Trophoblast cell (in vitro differentiated cells and primary cell): ENCODE data around the gene NFYA.
A peak's percentile ranks its signal among the peaks of the same experiment; 100 is the strongest.

Experiments
- DNase-seq, 2 donors: peaks; one replicate each; pipeline ENCODE4 v3.0.0-alpha.2; 2016
- H2AFZ ChIP-seq: 2 replicates; pipeline ENCODE4 v1.6.1; 2013; ENCODE audit warnings: low read length, moderate library complexity, mild to moderate bottlenecking; ENCODE audit not compliant: insufficient read depth, poor library complexity
- H2AK5ac ChIP-seq: 2 replicates; pipeline ENCODE4 v1.6.1; 2013; ENCODE audit warnings: mild to moderate bottlenecking, low read length
- H2BK120ac ChIP-seq: 2 replicates; pipeline ENCODE4 v1.6.1; 2013; ENCODE audit warnings: low read length, mild to moderate bottlenecking, moderate library complexity; ENCODE audit not compliant: insufficient read depth, poor library complexity
- H2BK12ac ChIP-seq: 2 replicates; pipeline ENCODE4 v1.6.1; 2013; ENCODE audit warnings: mild to moderate bottlenecking, low read length, moderate library complexity
- H2BK5ac ChIP-seq: 2 replicates; pipeline ENCODE4 v1.6.1; 2013; ENCODE audit warnings: low read length, low read depth, moderate library complexity, mild to moderate bottlenecking; ENCODE audit not compliant: poor library complexity
- H3K14ac ChIP-seq: 2 replicates; pipeline ENCODE4 v1.6.1; 2013; ENCODE audit warnings: mild to moderate bottlenecking, low read length
- H3K18ac ChIP-seq: 2 replicates; pipeline ENCODE4 v1.6.1; 2013; ENCODE audit warnings: mild to moderate bottlenecking, low read length
- H3K23ac ChIP-seq: 2 replicates; pipeline ENCODE4 v1.6.1; 2013; ENCODE audit warnings: low read length
- H3K27ac ChIP-seq: 2 replicates; pipeline ENCODE4 v1.5.1; 2013; ENCODE audit warnings: low read depth, mild to moderate bottlenecking, inconsistent platforms, low read length, moderate library complexity
- H3K27me3 ChIP-seq: 2 replicates; pipeline ENCODE4 v1.6.1; 2013; ENCODE audit warnings: inconsistent platforms, mild to moderate bottlenecking, low read length, moderate library complexity; ENCODE audit not compliant: insufficient read depth
- H3K36me3 ChIP-seq, 2 experiments: 1 replicate in 1 of 2; 2 replicates in 1 of 2; pipeline ENCODE4 v1.6.1; 2013; ENCODE audit warnings: low read length in 2 of 2, mild to moderate bottlenecking in 2 of 2, moderate library complexity in 1 of 2; ENCODE audit not compliant: insufficient read depth in 2 of 2, control insufficient read depth in 1 of 2
- H3K4ac ChIP-seq: 2 replicates; pipeline ENCODE4 v1.6.1; 2013; ENCODE audit warnings: low read depth, mild to moderate bottlenecking, low read length, moderate library complexity
- H3K4me1 ChIP-seq, 2 experiments: 1 replicate in 1 of 2; 2 replicates in 1 of 2; pipeline ENCODE4 v1.6.1; 2013; ENCODE audit warnings: low read length in 2 of 2, mild to moderate bottlenecking in 2 of 2, moderate library complexity in 1 of 2; ENCODE audit not compliant: insufficient read depth in 2 of 2, control insufficient read depth in 1 of 2
- H3K4me2 ChIP-seq: 2 replicates; pipeline ENCODE4 v1.6.1; 2013; ENCODE audit warnings: inconsistent platforms, mild to moderate bottlenecking, low read length, moderate library complexity
- H3K4me3 ChIP-seq: 2 replicates; pipeline ENCODE4 v1.5.1; 2013; ENCODE audit warnings: mild to moderate bottlenecking, low read depth, low read length, inconsistent platforms
- H3K79me1 ChIP-seq: one replicate; pipeline ENCODE4 v1.6.1; 2013; ENCODE audit warnings: low read length
- H3K79me2 ChIP-seq: 2 replicates; pipeline ENCODE4 v1.6.1; 2013; ENCODE audit warnings: low read length, mild to moderate bottlenecking; ENCODE audit not compliant: control insufficient read depth, insufficient read depth, poor library complexity
- H3K9ac ChIP-seq: 2 replicates; pipeline ENCODE4 v1.6.1; 2013; ENCODE audit warnings: mild to moderate bottlenecking, low read length
- H3K9me3 ChIP-seq: 2 replicates; pipeline ENCODE4 v1.6.1; 2013; ENCODE audit warnings: low read depth, mild to moderate bottlenecking, control low read depth, inconsistent platforms, low read length; ENCODE audit not compliant: insufficient read depth
- H4K12ac ChIP-seq: 2 replicates; pipeline ENCODE4 v1.6.1; 2013; ENCODE audit warnings: low read depth, mild to moderate bottlenecking, low read length, moderate library complexity
- H4K8ac ChIP-seq: 2 replicates; pipeline ENCODE4 v1.6.1; 2013; ENCODE audit warnings: low read depth, mild to moderate bottlenecking, low read length, moderate library complexity
- H4K91ac ChIP-seq: one replicate; pipeline ENCODE4 v1.6.1; 2013; ENCODE audit warnings: low read depth, mild to moderate bottlenecking, low read length, moderate library complexity
- WGBS: extraction: QIAGEN DNeasy Blood & Tissue Kit; methylation state at CpG from one replicate; pipeline ENCODE4 v1.1.7; 2013; ENCODE audit warnings: missing lambda C conversion rate; ENCODE audit not compliant: insufficient read length, insufficient coverage; ENCODE audit errors: extremely low coverage; 5-methylcytosine and 5-hydroxymethylcytosine counted together

Gene NFYA

GRCh38 chr6:41027799-41028560 is 44.8 kb upstream of the NFYA start:
- Histone ChIP-seq H3K9me3 (no peaks in the 10 kb centered on the region), H3K79me1 (peaks cover 5% of the 10 kb centered on the region), H3K4me3 (peak overlapping the region; percentile 64), H3K4me1 (peaks cover 5 to 9% of the 10 kb centered on the region in 2 experiments), H2BK120ac (peak overlapping the region; percentile 90), H4K8ac (peak overlapping the region; percentile 96), H3K36me3 (no peaks in the 10 kb centered on the region), H3K23ac (no peak overlapping the region), H2AFZ (peak overlapping the region; percentile 80), H3K27me3 (no peaks in the 10 kb centered on the region), H3K18ac (peak overlapping the region; percentile 73), H3K4me2 (peak overlapping the region; percentile 77), H4K12ac (peak overlapping the region; percentile 89), H3K4ac (peak overlapping the region; percentile 73), H3K14ac (peak overlapping the region; percentile 94), H4K91ac (peak overlapping the region; percentile 90), H2BK12ac (peak overlapping the region; percentile 52), H3K9ac (peak overlapping the region; percentile 31), H2AK5ac (peak overlapping the region; percentile 57), H3K27ac (peak overlapping the region; percentile 0), H2BK5ac (peak overlapping the region; percentile 47), H3K79me2 (peaks cover 4% of the 10 kb centered on the region)
- WGBS: no CpG with 5 or more reads among the region's 45 CpGs
- peak; percentile 65 to 90 for DNase-seq

- DNase-seq: no peak
- Histone ChIP-seq H2AFZ (peak overlapping the region; percentile 80), H3K18ac (peak overlapping the region; percentile 73), H3K79me2 (peaks cover 4% of the 10 kb centered on the region), H3K14ac (peak overlapping the region; percentile 94), H2BK5ac (peak overlapping the region; percentile 47), H2BK12ac (peak overlapping the region; percentile 52), H3K23ac (no peak overlapping the region), H4K91ac (peak overlapping the region; percentile 90), H3K9ac (no peak overlapping the region), H3K79me1 (peaks cover 5% of the 10 kb centered on the region), H2BK120ac (peak overlapping the region; percentile 90), H3K27ac (peak overlapping the region; percentile 0), H2AK5ac (peak overlapping the region; percentile 57), H3K4ac (peak overlapping the region; percentile 73), H3K27me3 (no peaks in the 10 kb centered on the region), H4K8ac (peak overlapping the region; percentile 96), H3K4me2 (peak overlapping the region; percentile 77), H3K9me3 (no peaks in the 10 kb centered on the region), H3K36me3 (no peaks in the 10 kb centered on the region), H3K4me3 (peak overlapping the region; percentile 64), H3K4me1 (peaks cover 5 to 9% of the 10 kb centered on the region in 2 experiments), H4K12ac (peak overlapping the region; percentile 89)
- no CpG with 5 or more reads among the region's 13 CpGs for WGBS
These were observed 44.0 kb upstream of the NFYA start for GRCh38 chr6:41028561-41029412.

- no peak for DNase-seq
- Histone ChIP-seq H4K91ac (no peak overlapping the region), H4K12ac (no peak overlapping the region), H2AFZ (no peak overlapping the region), H2BK12ac (no peak overlapping the region), H3K27me3 (no peaks in the 10 kb centered on the region), H4K8ac (no peak overlapping the region), H3K4me1 (peaks cover 5 to 12% of the 10 kb centered on the region in 2 experiments), H3K36me3 (no peaks in the 10 kb centered on the region), H3K23ac (no peak overlapping the region), H2BK5ac (no peak overlapping the region), H3K79me1 (peaks cover 5% of the 10 kb centered on the region), H2AK5ac (no peak overlapping the region), H3K79me2 (peaks cover 4% of the 10 kb centered on the region), H3K4me3 (no peak overlapping the region), H3K4ac (no peak overlapping the region), H3K27ac (no peak overlapping the region), H3K9ac (no peak overlapping the region), H3K18ac (no peak overlapping the region), H3K9me3 (peaks cover 1% of the 10 kb centered on the region), H3K14ac (no peak overlapping the region), H3K4me2 (no peak overlapping the region), H2BK120ac (no peak overlapping the region)
- WGBS: no CpG with 5 or more reads among the region's 15 CpGs
These were observed 39.9 kb upstream of the NFYA start for GRCh38 chr6:41032830-41033229.

- Histone ChIP-seq H3K4me3 (no peak overlapping the region), H3K36me3 (no peaks in the 10 kb centered on the region), H4K8ac (no peak overlapping the region), H3K79me1 (no peaks in the 10 kb centered on the region), H3K4ac (no peak overlapping the region), H3K79me2 (no peaks in the 10 kb centered on the region), H3K18ac (no peak overlapping the region), H2BK12ac (no peak overlapping the region), H3K9ac (no peak overlapping the region), H3K27me3 (no peaks in the 10 kb centered on the region), H3K23ac (no peak overlapping the region), H3K14ac (no peak overlapping the region), H2BK120ac (no peak overlapping the region), H3K4me1 (peaks cover 0 to 6% of the 10 kb centered on the region in 2 experiments), H3K9me3 (peaks cover 1% of the 10 kb centered on the region), H3K27ac (no peak overlapping the region), H3K4me2 (no peak overlapping the region), H2AK5ac (no peak overlapping the region), H4K12ac (no peak overlapping the region), H2AFZ (no peak overlapping the region), H2BK5ac (no peak overlapping the region), H4K91ac (no peak overlapping the region)
- WGBS: no CpG with 5 or more reads among the region's 13 CpGs
- DNase-seq: no peak
These were observed 39.0 kb upstream of the NFYA start for GRCh38 chr6:41033776-41034175.
